ENCODE data around the gene RNF39. TPM values are rescaled to one million over a fixed set of nuclear protein-coding genes. Genes with fewer than 3 reads are reported as not detected.

RNF39 gene
- total and polyA plus RNA-seq, 12 donors, result 0.15 TPM; not detected in 11

DNA sequence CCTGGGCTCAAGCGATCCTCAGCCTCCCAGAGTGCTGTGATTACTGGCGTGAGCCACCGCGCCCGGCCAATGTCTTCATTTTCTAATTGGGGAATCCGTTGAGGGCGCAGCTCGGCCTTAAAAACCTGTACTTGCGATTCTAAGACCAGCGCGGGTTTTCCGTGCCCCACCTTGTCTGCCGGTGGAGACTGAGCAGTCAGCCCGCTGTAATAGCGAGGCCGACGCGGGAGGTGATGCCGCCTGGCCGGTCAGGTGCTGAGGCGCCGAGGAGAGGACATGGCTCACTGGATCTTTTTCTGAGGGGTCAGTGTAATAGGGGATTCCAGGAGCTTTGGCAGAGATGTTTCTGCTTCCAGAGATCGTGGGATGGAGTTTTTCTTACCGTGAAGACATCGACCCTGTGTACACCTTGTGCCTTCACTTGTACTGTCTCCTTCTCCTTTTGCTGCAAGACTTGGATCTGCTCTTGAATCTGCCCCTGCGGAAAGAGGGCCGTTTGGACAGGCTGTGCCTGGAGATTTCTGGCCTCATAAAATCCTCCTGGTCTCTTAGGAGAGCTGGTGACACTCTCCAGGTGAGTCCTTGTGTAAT is 35.8 kb upstream of the RNF39 start:
- H3K9me3 ChIP-seq, result no peaks in the 10 kb centered on the region
- peaks cover 5 to 93% (median 81%) of the 10 kb centered on the region in 7 donors for H3K27me3 ChIP-seq
- intact Hi-C loops (cut with DNase I), result no loop called here
- no peak for ATAC-seq
- no peaks in the 10 kb centered on the region for H3K4me1 ChIP-seq
- 33 to 59% methylated on average over 27 of the region's 27 CpGs for WGBS, 2 donors
- no peak for DNase-seq
- H3K27ac ChIP-seq, result no peak overlapping the region
- no peaks in the 10 kb centered on the region for H3K36me3 ChIP-seq
- no peak overlapping the region for H3K4me3 ChIP-seq
- TF ChIP-seq, protein P1, sequence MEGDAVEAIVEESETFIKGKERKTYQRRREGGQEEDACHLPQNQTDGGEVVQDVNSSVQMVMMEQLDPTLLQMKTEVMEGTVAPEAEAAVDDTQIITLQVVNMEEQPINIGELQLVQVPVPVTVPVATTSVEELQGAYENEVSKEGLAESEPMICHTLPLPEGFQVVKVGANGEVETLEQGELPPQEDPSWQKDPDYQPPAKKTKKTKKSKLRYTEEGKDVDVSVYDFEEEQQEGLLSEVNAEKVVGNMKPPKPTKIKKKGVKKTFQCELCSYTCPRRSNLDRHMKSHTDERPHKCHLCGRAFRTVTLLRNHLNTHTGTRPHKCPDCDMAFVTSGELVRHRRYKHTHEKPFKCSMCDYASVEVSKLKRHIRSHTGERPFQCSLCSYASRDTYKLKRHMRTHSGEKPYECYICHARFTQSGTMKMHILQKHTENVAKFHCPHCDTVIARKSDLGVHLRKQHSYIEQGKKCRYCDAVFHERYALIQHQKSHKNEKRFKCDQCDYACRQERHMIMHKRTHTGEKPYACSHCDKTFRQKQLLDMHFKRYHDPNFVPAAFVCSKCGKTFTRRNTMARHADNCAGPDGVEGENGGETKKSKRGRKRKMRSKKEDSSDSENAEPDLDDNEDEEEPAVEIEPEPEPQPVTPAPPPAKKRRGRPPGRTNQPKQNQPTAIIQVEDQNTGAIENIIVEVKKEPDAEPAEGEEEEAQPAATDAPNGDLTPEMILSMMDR (IDR thresholded peaks at IDR 0.05), result no peak

GRCh38 chr6:30104661-30105060 is 29.1 kb upstream of the RNF39 start:
- intact Hi-C loops (cut with DNase I), result loop anchor here in 6 of 10 donors (2.0 to 10.0 kb wide), 6 partner anchors 26 to 290 kb away; partner anchors contain the start of gene PPP1R11 (in 2 of the 6)
- peaks cover 4 to 79% (median 48%) of the 10 kb centered on the region in 7 donors for H3K27me3 ChIP-seq
- DNase-seq, result no peak
- ATAC-seq, result no peak
- no peaks in the 10 kb centered on the region for H3K36me3 ChIP-seq
- no peaks in the 10 kb centered on the region for H3K9me3 ChIP-seq
- WGBS, 2 donors, result 88 to 90% methylated on average over 2 of the region's 2 CpGs
- no peak overlapping the region for H3K4me3 ChIP-seq
- peaks cover 9 to 39% (median 29%) of the 10 kb centered on the region in 9 donors for H3K4me1 ChIP-seq
- TF ChIP-seq, protein P1 (IDR thresholded peaks at IDR 0.05), result no peak
- no peak overlapping the region for H3K27ac ChIP-seq

DNA sequence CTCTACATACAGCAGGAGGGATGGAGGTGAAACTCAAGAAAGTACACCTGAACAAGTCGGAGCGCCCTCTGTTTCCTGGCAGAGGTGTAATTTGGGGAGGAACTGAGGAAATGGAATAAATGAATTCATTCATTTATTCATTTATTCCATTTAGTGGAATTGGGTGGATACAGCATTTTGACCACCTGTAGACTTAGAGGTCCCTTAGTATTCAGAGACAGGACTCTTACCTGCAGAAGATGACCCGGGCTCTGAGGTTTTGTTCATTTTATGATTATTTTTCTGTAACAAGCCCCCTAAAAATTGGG is 28.3 kb upstream of the RNF39 start:
- intact Hi-C loops (cut with DNase I), result loop anchor here in 8 of 10 donors (1.0 to 10.0 kb wide), 8 partner anchors 27 to 291 kb away; partner anchors contain the start of gene PPP1R11 (in 5 of the 8)
- peak overlapping the region in 1 of 10 donors; percentile 23 for H3K27ac ChIP-seq
- peaks cover 4 to 79% (median 47%) of the 10 kb centered on the region in 7 donors for H3K27me3 ChIP-seq
- no peaks in the 10 kb centered on the region for H3K36me3 ChIP-seq
- WGBS, 2 donors, result 46 to 52% methylated on average over 3 of the region's 3 CpGs
- DNase-seq (no peak), ATAC-seq (no peak)
- H3K4me1 ChIP-seq, result peaks cover 9 to 39% (median 29%) of the 10 kb centered on the region in 9 donors
- H3K4me3 ChIP-seq, result peak overlapping the region in 8 of 10 donors; percentile 20 to 56 (median 49)
- TF ChIP-seq, protein P1 (IDR thresholded peaks at IDR 0.05), result no peak
- no peaks in the 10 kb centered on the region for H3K9me3 ChIP-seq

DNA sequence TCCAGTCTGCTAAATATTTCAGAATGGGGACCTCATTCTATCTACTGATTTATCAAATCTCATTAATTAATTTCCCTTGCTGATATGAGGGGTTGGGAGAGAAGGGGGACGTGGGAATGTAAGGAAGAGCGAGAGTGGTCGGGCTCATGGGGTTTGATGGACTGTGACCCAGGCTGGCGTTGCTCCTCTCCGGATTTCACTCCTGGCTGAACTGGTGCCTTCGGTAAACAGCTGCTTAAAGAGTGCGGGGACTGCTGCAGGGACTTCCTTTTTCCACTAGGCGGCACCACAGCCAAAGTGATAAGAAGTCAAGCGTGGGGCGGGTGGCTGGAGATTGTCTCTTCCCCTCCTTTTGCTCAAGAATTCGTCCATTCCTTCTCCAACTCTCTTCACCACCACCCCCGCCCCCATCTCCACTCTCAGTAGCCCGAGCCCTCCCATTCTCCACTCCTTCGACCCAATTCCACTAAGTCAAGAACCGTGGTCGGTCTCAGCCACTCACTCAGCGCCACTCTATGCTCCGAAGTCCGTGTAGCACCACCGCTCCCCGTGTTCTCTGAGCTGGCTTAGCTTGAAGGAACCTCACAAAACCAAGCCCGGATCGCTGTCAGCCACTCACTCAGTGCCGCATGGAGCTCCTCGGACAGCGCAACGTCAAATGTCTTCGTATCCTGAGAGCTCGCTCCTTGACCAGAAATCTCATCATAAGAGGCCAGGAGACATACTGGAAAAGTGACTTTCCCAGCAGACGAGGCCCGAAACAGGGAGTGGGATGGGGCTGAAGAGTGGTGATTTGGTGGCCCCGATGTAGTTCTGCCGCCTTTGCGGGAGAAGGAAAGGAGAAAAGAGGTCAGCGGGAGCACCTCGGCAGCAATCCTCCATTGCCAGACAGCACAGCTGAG is 27.7 kb upstream of the RNF39 start:
- ATAC-seq (peak; percentile 76 to 91 (median 83)), DNase-seq (peak; percentile 78 to 89)
- peak overlapping the region in 9 of 10 donors; percentile 33 to 83 (median 65) for H3K27ac ChIP-seq
- TF ChIP-seq, protein P1 (IDR thresholded peaks at IDR 0.05), result peak; percentile 71 to 94 (median 89)
- no peaks in the 10 kb centered on the region for H3K9me3 ChIP-seq
- intact Hi-C loops (cut with DNase I), result loop anchor here in 8 of 10 donors (1.0 to 10.0 kb wide), 9 partner anchors 28 to 292 kb away; partner anchors contain the start of gene PPP1R11 (in 6 of the 8)
- peaks cover 4 to 79% (median 47%) of the 10 kb centered on the region in 7 donors for H3K27me3 ChIP-seq
- H3K4me1 ChIP-seq, result peaks cover 9 to 39% (median 29%) of the 10 kb centered on the region in 9 donors
- WGBS, 2 donors, result 2 to 3% methylated on average over 36 of the region's 36 CpGs
- no peaks in the 10 kb centered on the region for H3K36me3 ChIP-seq
- H3K4me3 ChIP-seq, result peak overlapping the region in 9 of 10 donors; percentile 20 to 56 (median 49)
